Measurements from ENCODE around the gene ADIPOR2.

GRCh38 chr12:1666685-1667162 is 24.1 kb upstream of the ADIPOR2 start:
- TF ChIP-seq REST (IDR thresholded peaks at IDR 0.05; ENCODE audit: low read depth) (no peak), FOXM1 (IDR thresholded peaks at IDR 0.05; ENCODE audit: borderline replicate concordance, low read depth) (no peak), MAX (IDR thresholded peaks at IDR 0.05) (no peak), NFIC (IDR thresholded peaks at IDR 0.05) (no peak), EGR1 (IDR thresholded peaks at IDR 0.05) (no peak), EP300 (IDR thresholded peaks at IDR 0.05; ENCODE audit: borderline replicate concordance) (no peak), CREB1 (IDR thresholded peaks at IDR 0.05; ENCODE audit: low read depth) (no peak), YY1 (IDR thresholded peaks at IDR 0.05; ENCODE audit: low read depth) (no peak), TEAD4 (IDR thresholded peaks at IDR 0.05) (no peak), ZBTB7A (IDR thresholded peaks at IDR 0.05; ENCODE audit: low read depth) (no peak), RAD21 (IDR thresholded peaks at IDR 0.05; ENCODE audit: low read depth) (no peak)
